Measurements from ENCODE around the gene FFAR1.
"Not testable (repeated sequence)": the region's sequence is repeated elsewhere in the genome, so short reads cannot be mapped to it uniquely, and the experiment has no call there.

- TF ChIP-seq CTCF, EP300, POLR2A (IDR thresholded peaks at IDR 0.05): not testable (repeated sequence)
Measured at GRCh38 chr19:35379545-35379944, 31.8 kb downstream of the FFAR1 start.

All from ovary (tissue), 3 donors.